B cell (primary cell): Measurements from ENCODE around the gene TREM1.

Source experiments
- EZH2 ChIP-seq: IDR thresholded peaks from 2 replicates; pipeline ENCODE4 v1.6.1; 2012; ENCODE audit warnings: borderline replicate concordance, low read depth, mild to moderate bottlenecking, moderate library complexity, low read length; ENCODE audit not compliant: insufficient read depth, poor library complexity, severe bottlenecking
- TF ChIP-seq, protein P1 (sequence below): fragments of 200-600 bp; IDR thresholded peaks from one replicate; pipeline ENCODE4 v1.8.0; 2022; ENCODE audit warnings: antibody characterized with exemption, mild to moderate bottlenecking

DNA sequence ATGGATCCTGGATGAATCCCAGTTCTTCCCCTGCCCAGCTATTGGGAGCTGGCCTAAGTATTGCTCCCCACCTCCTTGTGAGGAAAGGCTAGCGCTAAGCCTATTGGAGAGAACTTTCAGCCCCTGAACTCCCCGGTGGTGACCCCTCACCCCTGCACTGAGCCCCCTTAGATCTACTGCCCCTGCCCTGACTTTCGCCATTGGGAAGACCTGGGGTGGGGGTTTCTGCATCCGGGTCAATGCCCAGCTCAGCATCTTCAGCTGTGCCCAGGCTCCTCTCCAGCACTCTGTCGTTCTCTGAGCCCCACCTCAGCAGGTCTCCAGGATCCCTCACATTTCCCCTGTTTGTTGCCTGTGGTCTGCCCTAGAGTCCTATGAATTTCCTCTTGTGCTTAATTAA lies 49.4 kb downstream of the TREM1 start:
- TF ChIP-seq, protein P1, sequence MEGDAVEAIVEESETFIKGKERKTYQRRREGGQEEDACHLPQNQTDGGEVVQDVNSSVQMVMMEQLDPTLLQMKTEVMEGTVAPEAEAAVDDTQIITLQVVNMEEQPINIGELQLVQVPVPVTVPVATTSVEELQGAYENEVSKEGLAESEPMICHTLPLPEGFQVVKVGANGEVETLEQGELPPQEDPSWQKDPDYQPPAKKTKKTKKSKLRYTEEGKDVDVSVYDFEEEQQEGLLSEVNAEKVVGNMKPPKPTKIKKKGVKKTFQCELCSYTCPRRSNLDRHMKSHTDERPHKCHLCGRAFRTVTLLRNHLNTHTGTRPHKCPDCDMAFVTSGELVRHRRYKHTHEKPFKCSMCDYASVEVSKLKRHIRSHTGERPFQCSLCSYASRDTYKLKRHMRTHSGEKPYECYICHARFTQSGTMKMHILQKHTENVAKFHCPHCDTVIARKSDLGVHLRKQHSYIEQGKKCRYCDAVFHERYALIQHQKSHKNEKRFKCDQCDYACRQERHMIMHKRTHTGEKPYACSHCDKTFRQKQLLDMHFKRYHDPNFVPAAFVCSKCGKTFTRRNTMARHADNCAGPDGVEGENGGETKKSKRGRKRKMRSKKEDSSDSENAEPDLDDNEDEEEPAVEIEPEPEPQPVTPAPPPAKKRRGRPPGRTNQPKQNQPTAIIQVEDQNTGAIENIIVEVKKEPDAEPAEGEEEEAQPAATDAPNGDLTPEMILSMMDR: no peak
- no peak for TF ChIP-seq EZH2
